GM23338 (cell line): Measurements from ENCODE around the gene HDAC5.

Experiments used
- CTCF ChIP-seq, 2 experiments: fragments of 200-600 bp in 1 of 2; sonication (generic) in 1 of 2; conservative IDR thresholded peaks; 2 replicates each; pipeline versions ENCODE4 v1.5.1 to v1.6.1; 2016 to 2017; ENCODE audit warnings: antibody characterized with exemption in 2 of 2, low read depth in 2 of 2, mild to moderate bottlenecking in 2 of 2, moderate library complexity in 1 of 2
- EZH2phosphoT487 ChIP-seq: fragments of 200-600 bp; sonication (generic); IDR thresholded peaks from one replicate; pipeline ENCODE4 v1.8.1; 2018; ENCODE audit warnings: antibody characterized with exemption; ENCODE audit not compliant: unreplicated experiment
- TF ChIP-seq, protein P1 (sequence below): IDR thresholded peaks from one replicate; pipeline ENCODE4 v1.6.1; 2018; ENCODE audit warnings: antibody characterized with exemption; ENCODE audit not compliant: unreplicated experiment

GRCh38 chr17:44082256-44082927, 41.0 kb downstream of the HDAC5 start:
- TF ChIP-seq CTCF (conservative IDR thresholded peaks at IDR 0.05; ENCODE audit: low read depth in 2 of 2): no peak
- TF ChIP-seq EZH2phosphoT487: no peak
- TF ChIP-seq, protein P1, sequence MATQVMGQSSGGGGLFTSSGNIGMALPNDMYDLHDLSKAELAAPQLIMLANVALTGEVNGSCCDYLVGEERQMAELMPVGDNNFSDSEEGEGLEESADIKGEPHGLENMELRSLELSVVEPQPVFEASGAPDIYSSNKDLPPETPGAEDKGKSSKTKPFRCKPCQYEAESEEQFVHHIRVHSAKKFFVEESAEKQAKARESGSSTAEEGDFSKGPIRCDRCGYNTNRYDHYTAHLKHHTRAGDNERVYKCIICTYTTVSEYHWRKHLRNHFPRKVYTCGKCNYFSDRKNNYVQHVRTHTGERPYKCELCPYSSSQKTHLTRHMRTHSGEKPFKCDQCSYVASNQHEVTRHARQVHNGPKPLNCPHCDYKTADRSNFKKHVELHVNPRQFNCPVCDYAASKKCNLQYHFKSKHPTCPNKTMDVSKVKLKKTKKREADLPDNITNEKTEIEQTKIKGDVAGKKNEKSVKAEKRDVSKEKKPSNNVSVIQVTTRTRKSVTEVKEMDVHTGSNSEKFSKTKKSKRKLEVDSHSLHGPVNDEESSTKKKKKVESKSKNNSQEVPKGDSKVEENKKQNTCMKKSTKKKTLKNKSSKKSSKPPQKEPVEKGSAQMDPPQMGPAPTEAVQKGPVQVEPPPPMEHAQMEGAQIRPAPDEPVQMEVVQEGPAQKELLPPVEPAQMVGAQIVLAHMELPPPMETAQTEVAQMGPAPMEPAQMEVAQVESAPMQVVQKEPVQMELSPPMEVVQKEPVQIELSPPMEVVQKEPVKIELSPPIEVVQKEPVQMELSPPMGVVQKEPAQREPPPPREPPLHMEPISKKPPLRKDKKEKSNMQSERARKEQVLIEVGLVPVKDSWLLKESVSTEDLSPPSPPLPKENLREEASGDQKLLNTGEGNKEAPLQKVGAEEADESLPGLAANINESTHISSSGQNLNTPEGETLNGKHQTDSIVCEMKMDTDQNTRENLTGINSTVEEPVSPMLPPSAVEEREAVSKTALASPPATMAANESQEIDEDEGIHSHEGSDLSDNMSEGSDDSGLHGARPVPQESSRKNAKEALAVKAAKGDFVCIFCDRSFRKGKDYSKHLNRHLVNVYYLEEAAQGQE: no peak
